Measurements from ENCODE around the gene DHX57.

DNA sequence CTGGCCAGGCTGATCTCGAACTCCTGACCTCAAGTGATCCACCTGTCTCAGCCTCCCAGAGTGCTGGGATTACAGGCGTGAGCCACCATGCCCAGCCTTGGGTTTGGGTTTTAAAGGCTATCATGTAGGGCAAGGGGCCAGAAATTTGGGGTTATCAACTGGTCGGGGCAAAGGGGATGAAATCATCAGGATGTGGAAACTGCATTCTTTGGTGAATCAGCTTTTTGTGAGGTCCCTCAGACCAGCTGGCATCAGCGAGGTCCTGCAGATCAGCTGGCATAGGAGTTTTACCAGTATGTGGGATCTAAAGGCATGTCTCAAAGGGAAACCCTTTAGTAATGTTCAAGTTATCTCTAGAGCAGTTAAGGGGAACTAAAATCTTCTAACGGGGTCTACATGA is 104.1 kb downstream of the DHX57 start:
- TF ChIP-seq TAF1 (IDR thresholded peaks at IDR 0.05; ENCODE audit: low read depth) (no peak), EGR1 (IDR thresholded peaks at IDR 0.05) (no peak), YY1 (IDR thresholded peaks at IDR 0.05; ENCODE audit: low read depth) (no peak)
- TF ChIP-seq, protein P1, sequence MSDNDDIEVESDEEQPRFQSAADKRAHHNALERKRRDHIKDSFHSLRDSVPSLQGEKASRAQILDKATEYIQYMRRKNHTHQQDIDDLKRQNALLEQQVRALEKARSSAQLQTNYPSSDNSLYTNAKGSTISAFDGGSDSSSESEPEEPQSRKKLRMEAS (IDR thresholded peaks at IDR 0.05), result no peak
